Measurements from ENCODE around the gene ZNF462.

The ZNF462 gene

DNA sequence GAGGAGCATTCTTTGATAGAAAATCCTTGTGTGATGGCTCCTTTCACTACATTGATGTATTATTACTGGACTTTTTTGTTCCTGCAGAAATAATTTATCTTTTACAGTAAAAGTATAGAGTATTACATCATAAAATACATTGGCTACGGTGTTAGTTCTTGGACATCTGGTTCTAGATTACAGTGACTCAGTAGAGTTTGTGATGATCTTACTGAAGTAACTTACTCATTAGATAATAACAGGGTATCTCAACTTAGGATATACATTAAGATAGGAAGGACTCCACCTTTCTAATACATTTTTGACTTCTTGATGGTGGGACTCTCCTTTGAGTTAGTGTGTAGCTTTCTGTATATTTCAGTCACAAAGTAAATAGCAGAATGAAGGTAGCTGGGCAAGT, 59.1 kb downstream of the ZNF462 start:
- H4K91ac ChIP-seq (ENCODE audit: low read depth, low read length, poor library complexity): no peak overlapping the region
- H3K27me3 ChIP-seq (ENCODE audit: control insufficient read depth in 3 of 3, insufficient read depth in 3 of 3, low read depth in 1 of 3, low read length in 3 of 3): no peaks in the 10 kb centered on the region
- no peak overlapping the region for H3K4me3 ChIP-seq (ENCODE audit: low read length in 2 of 2)
- H3K27ac ChIP-seq (replicated peaks; ENCODE audit: low read length): peak overlapping the region; percentile 65
- H2BK5ac ChIP-seq (ENCODE audit: low read length): no peak overlapping the region
- no CpG with 5 or more reads among the region's 1 CpG for WGBS, 2 donors (ENCODE audit: extremely low coverage in 2 of 2, insufficient read length in 2 of 2, insufficient replicate concordance in 1 of 2)
- no peak overlapping the region for H3K23ac ChIP-seq (ENCODE audit: low read depth, low read length, poor library complexity)
- H3K18ac ChIP-seq (ENCODE audit: low read length): no peak overlapping the region
- no peak overlapping the region for H3K14ac ChIP-seq (ENCODE audit: low read length)
- H2BK120ac ChIP-seq (ENCODE audit: low read depth, low read length): no peak overlapping the region
- no peak overlapping the region for H3K9ac ChIP-seq (ENCODE audit: low read depth, low read length, poor library complexity)
- no peak overlapping the region for H3K4me2 ChIP-seq (ENCODE audit: insufficient read depth, low read length, poor library complexity, severe bottlenecking)
- peaks cover 5 to 25% of the 10 kb centered on the region in 2 donors for H3K4me1 ChIP-seq (ENCODE audit: control insufficient read depth in 2 of 2, insufficient read depth in 1 of 2, low read depth in 1 of 2, low read length in 2 of 2)
- H4K8ac ChIP-seq (ENCODE audit: low read depth, low read length): no peak overlapping the region
- peaks cover 3 to 60% of the 10 kb centered on the region in 2 donors for H3K9me3 ChIP-seq (replicated peaks in 1 of 2; ENCODE audit: control insufficient read depth in 2 of 2, insufficient read depth in 1 of 2, low read depth in 1 of 2, low read length in 2 of 2)
- H3K36me3 ChIP-seq (replicated peaks in 1 of 2; ENCODE audit: control insufficient read depth in 2 of 2, insufficient read depth in 2 of 2, low read length in 2 of 2): peaks cover 37 to 73% of the 10 kb centered on the region in 2 donors
- H2BK15ac ChIP-seq (ENCODE audit: low read length): no peak overlapping the region
- H2AK5ac ChIP-seq (ENCODE audit: low read depth, low read length): no peak overlapping the region
- H2BK12ac ChIP-seq (ENCODE audit: low read length): no peak overlapping the region
- H2AFZ ChIP-seq (ENCODE audit: low read length): no peak overlapping the region
- peaks cover 5% of the 10 kb centered on the region for H3K79me1 ChIP-seq (ENCODE audit: low read depth, low read length)
- no peak for DNase-seq (ENCODE audit: low spot score)
- no peak overlapping the region for H3K4ac ChIP-seq (ENCODE audit: low read length)

DNA sequence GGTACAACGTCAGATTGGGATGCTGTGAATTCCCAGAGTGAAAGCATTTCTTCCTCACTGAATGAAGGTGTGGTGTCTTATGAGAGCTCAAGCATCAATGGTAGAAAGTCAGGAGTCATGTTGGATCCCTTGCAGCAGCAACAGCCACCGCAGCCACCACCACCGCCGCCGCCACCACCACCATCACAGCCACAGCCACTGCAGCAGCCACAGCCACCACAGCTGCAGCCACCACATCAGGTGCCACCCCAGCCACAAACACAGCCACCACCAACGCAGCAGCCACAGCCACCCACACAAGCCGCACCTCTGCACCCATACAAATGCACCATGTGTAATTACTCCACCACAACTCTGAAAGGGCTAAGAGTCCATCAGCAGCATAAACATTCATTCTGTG, 62.4 kb downstream of the ZNF462 start:
- H2BK12ac ChIP-seq (ENCODE audit: low read length): no peak overlapping the region
- H3K23ac ChIP-seq (ENCODE audit: low read depth, low read length, poor library complexity): no peak overlapping the region
- no peak overlapping the region for H2AFZ ChIP-seq (ENCODE audit: low read length)
- no peak overlapping the region for H4K8ac ChIP-seq (ENCODE audit: low read depth, low read length)
- H4K91ac ChIP-seq (ENCODE audit: low read depth, low read length, poor library complexity): no peak overlapping the region
- H2BK15ac ChIP-seq (ENCODE audit: low read length): no peak overlapping the region
- H3K4me1 ChIP-seq (ENCODE audit: control insufficient read depth in 2 of 2, insufficient read depth in 1 of 2, low read depth in 1 of 2, low read length in 2 of 2): peaks cover 3 to 18% of the 10 kb centered on the region in 2 donors
- H3K9ac ChIP-seq (ENCODE audit: low read depth, low read length, poor library complexity): no peak overlapping the region
- no peak overlapping the region for H3K4me2 ChIP-seq (ENCODE audit: insufficient read depth, low read length, poor library complexity, severe bottlenecking)
- WGBS, 2 donors (ENCODE audit: extremely low coverage in 2 of 2, insufficient read length in 2 of 2, insufficient replicate concordance in 1 of 2): no CpG with 5 or more reads among the region's 7 CpGs
- peaks cover 11% of the 10 kb centered on the region for H3K79me1 ChIP-seq (ENCODE audit: low read depth, low read length)
- H3K4ac ChIP-seq (ENCODE audit: low read length): no peak overlapping the region
- DNase-seq (ENCODE audit: low spot score): no peak
- H3K27ac ChIP-seq (replicated peaks; ENCODE audit: low read length): no peak overlapping the region
- peaks cover 64 to 83% of the 10 kb centered on the region in 2 donors for H3K36me3 ChIP-seq (replicated peaks in 1 of 2; ENCODE audit: control insufficient read depth in 2 of 2, insufficient read depth in 2 of 2, low read length in 2 of 2)
- H3K18ac ChIP-seq (ENCODE audit: low read length): no peak overlapping the region
- no peak overlapping the region for H2BK5ac ChIP-seq (ENCODE audit: low read length)
- no peak overlapping the region for H3K4me3 ChIP-seq (ENCODE audit: low read length in 2 of 2)
- no peak overlapping the region for H2AK5ac ChIP-seq (ENCODE audit: low read depth, low read length)
- peaks cover 0 to 43% of the 10 kb centered on the region in 2 donors for H3K9me3 ChIP-seq (replicated peaks in 1 of 2; ENCODE audit: control insufficient read depth in 2 of 2, insufficient read depth in 1 of 2, low read depth in 1 of 2, low read length in 2 of 2)
- H3K27me3 ChIP-seq (ENCODE audit: control insufficient read depth in 3 of 3, insufficient read depth in 3 of 3, low read depth in 1 of 3, low read length in 3 of 3): no peaks in the 10 kb centered on the region
- H3K14ac ChIP-seq (ENCODE audit: low read length): no peak overlapping the region
- no peak overlapping the region for H2BK120ac ChIP-seq (ENCODE audit: low read depth, low read length)

DNA sequence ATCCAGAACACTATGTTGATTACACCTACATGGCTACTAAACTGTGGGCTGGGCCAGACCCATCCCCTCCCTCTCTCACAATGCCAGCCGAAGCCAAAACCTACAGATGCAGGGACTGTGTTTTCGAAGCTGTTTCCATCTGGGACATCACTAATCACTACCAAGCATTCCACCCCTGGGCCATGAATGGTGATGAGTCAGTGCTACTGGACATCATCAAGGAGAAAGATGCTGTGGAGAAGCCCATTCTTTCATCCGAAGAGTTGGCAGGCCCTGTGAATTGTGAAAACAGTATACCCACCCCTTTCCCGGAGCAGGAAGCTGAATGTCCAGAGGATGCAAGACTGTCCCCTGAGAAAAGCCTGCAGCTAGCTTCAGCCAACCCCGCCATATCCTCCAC, 65.0 kb downstream of the ZNF462 start:
- Histone ChIP-seq H3K4me1 (ENCODE audit: control insufficient read depth in 2 of 2, insufficient read depth in 1 of 2, low read depth in 1 of 2, low read length in 2 of 2) (no peaks in the 10 kb centered on the region), H4K91ac (ENCODE audit: low read depth, low read length, poor library complexity) (no peak overlapping the region), H3K9ac (ENCODE audit: low read depth, low read length, poor library complexity) (no peak overlapping the region), H2BK120ac (ENCODE audit: low read depth, low read length) (no peak overlapping the region), H3K27me3 (ENCODE audit: control insufficient read depth in 3 of 3, insufficient read depth in 3 of 3, low read depth in 1 of 3, low read length in 3 of 3) (no peaks in the 10 kb centered on the region), H3K79me1 (ENCODE audit: low read depth, low read length) (peaks cover 16% of the 10 kb centered on the region), H3K9me3 (replicated peaks in 1 of 2; ENCODE audit: control insufficient read depth in 2 of 2, insufficient read depth in 1 of 2, low read depth in 1 of 2, low read length in 2 of 2) (peaks cover 0 to 44% of the 10 kb centered on the region in 2 donors), H3K27ac (replicated peaks; ENCODE audit: low read length) (no peak overlapping the region), H3K4ac (ENCODE audit: low read length) (no peak overlapping the region), H3K36me3 (replicated peaks in 1 of 2; ENCODE audit: control insufficient read depth in 2 of 2, insufficient read depth in 2 of 2, low read length in 2 of 2) (peaks cover 85 to 100% of the 10 kb centered on the region in 2 donors), H2AFZ (ENCODE audit: low read length) (no peak overlapping the region), H4K8ac (ENCODE audit: low read depth, low read length) (no peak overlapping the region), H3K18ac (ENCODE audit: low read length) (no peak overlapping the region), H2BK15ac (ENCODE audit: low read length) (no peak overlapping the region), H3K23ac (ENCODE audit: low read depth, low read length, poor library complexity) (no peak overlapping the region), H2BK5ac (ENCODE audit: low read length) (no peak overlapping the region), H3K4me2 (ENCODE audit: insufficient read depth, low read length, poor library complexity, severe bottlenecking) (no peak overlapping the region), H3K14ac (ENCODE audit: low read length) (no peak overlapping the region), H2BK12ac (ENCODE audit: low read length) (no peak overlapping the region), H3K4me3 (ENCODE audit: low read length in 2 of 2) (no peak overlapping the region), H2AK5ac (ENCODE audit: low read depth, low read length) (no peak overlapping the region)
- no peak for DNase-seq (ENCODE audit: low spot score)
- WGBS, 2 donors (ENCODE audit: extremely low coverage in 2 of 2, insufficient read length in 2 of 2, insufficient replicate concordance in 1 of 2): no CpG with 5 or more reads among the region's 5 CpGs

DNA sequence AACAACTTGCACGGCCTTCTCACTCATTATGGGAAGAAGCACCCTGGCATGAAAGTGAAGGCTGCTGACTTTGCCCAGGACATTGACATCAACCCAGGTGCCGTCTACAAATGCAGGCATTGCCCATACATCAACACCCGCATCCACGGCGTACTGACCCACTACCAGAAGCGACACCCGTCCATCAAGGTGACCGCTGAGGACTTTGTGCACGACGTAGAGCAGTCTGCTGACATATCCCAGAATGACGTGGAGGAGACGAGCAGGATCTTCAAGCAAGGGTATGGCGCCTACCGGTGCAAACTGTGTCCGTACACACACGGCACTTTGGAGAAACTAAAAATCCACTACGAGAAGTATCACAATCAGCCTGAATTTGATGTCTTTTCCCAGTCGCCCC, 65.4 kb downstream of the ZNF462 start:
- Histone ChIP-seq H2BK15ac (ENCODE audit: low read length) (no peak overlapping the region), H2AK5ac (ENCODE audit: low read depth, low read length) (no peak overlapping the region), H3K23ac (ENCODE audit: low read depth, low read length, poor library complexity) (no peak overlapping the region), H2BK5ac (ENCODE audit: low read length) (no peak overlapping the region), H3K4me3 (ENCODE audit: low read length in 2 of 2) (peak overlapping the region in 1 of 2 donors; percentile 40), H3K4ac (ENCODE audit: low read length) (no peak overlapping the region), H4K91ac (ENCODE audit: low read depth, low read length, poor library complexity) (no peak overlapping the region), H3K36me3 (replicated peaks in 1 of 2; ENCODE audit: control insufficient read depth in 2 of 2, insufficient read depth in 2 of 2, low read length in 2 of 2) (peaks cover 83 to 100% of the 10 kb centered on the region in 2 donors), H3K18ac (ENCODE audit: low read length) (no peak overlapping the region), H3K14ac (ENCODE audit: low read length) (no peak overlapping the region), H3K4me2 (ENCODE audit: insufficient read depth, low read length, poor library complexity, severe bottlenecking) (no peak overlapping the region), H3K9me3 (replicated peaks in 1 of 2; ENCODE audit: control insufficient read depth in 2 of 2, insufficient read depth in 1 of 2, low read depth in 1 of 2, low read length in 2 of 2) (peaks cover 0 to 40% of the 10 kb centered on the region in 2 donors), H3K4me1 (ENCODE audit: control insufficient read depth in 2 of 2, insufficient read depth in 1 of 2, low read depth in 1 of 2, low read length in 2 of 2) (no peaks in the 10 kb centered on the region), H2BK12ac (ENCODE audit: low read length) (no peak overlapping the region), H2BK120ac (ENCODE audit: low read depth, low read length) (no peak overlapping the region), H3K9ac (ENCODE audit: low read depth, low read length, poor library complexity) (no peak overlapping the region), H2AFZ (ENCODE audit: low read length) (no peak overlapping the region), H3K27ac (replicated peaks; ENCODE audit: low read length) (no peak overlapping the region), H4K8ac (ENCODE audit: low read depth, low read length) (no peak overlapping the region), H3K27me3 (ENCODE audit: control insufficient read depth in 3 of 3, insufficient read depth in 3 of 3, low read depth in 1 of 3, low read length in 3 of 3) (no peaks in the 10 kb centered on the region), H3K79me1 (ENCODE audit: low read depth, low read length) (peaks cover 16% of the 10 kb centered on the region)
- no CpG with 5 or more reads among the region's 18 CpGs for WGBS, 2 donors (ENCODE audit: extremely low coverage in 2 of 2, insufficient read length in 2 of 2, insufficient replicate concordance in 1 of 2)
- DNase-seq (ENCODE audit: low spot score): no peak

Measured in neuronal stem cell (in vitro differentiated cells).